GM04504 (cell line): ENCODE measurements around the gene CDHR1.

Source experiments
- DNase-seq: peaks from one replicate; pipeline ENCODE4 v3.0.0-alpha.2; 2012; ENCODE audit warnings: low read depth

CDHR1 gene

GRCh38 chr10:84264611-84265141 lies 70.3 kb downstream of the CDHR1 start:
- peak; percentile 16 for DNase-seq

GRCh38 chr10:84265418-84265817 lies 71.1 kb downstream of the CDHR1 start:
- no peak for DNase-seq

- DNase-seq, result peak; percentile 15
Measured at GRCh38 chr10:84267503-84268126, 73.3 kb downstream of the CDHR1 start.

GRCh38 chr10:84269162-84269561 lies 74.8 kb downstream of the CDHR1 start:
- no peak for DNase-seq
